Renal cortex interstitium (tissue), 11 donors: ENCODE data around the gene HSPA6. TPM values are rescaled to one million over a fixed set of nuclear protein-coding genes. Genes with fewer than 3 reads are reported as not detected.
"Not testable (repeated sequence)": the region's sequence is repeated elsewhere in the genome, so short reads cannot be mapped to it uniquely, and the experiment has no call there.

ENCODE experiments used
- DNase-seq, 11 donors: peaks; one replicate each; pipeline ENCODE4 v3.0.0-alpha.2; 2013; ENCODE audit warnings: low read depth in 9 of 11, low spot score in 4 of 11; ENCODE audit errors: extremely low read depth in 1 of 11
- polyA plus RNA-seq, 3 donors: library from polyadenylated mRNA; unstranded; fragments of 120-200 nt; gene quantifications; one replicate each; pipeline ENCODE4 v1.2.1, GENCODE V29; 2013; ENCODE audit not compliant: insufficient read length in 3 of 3

Gene HSPA6
- polyA plus RNA-seq, 3 donors = 0.20 to 1.3 (median 0.33) TPM

DNA sequence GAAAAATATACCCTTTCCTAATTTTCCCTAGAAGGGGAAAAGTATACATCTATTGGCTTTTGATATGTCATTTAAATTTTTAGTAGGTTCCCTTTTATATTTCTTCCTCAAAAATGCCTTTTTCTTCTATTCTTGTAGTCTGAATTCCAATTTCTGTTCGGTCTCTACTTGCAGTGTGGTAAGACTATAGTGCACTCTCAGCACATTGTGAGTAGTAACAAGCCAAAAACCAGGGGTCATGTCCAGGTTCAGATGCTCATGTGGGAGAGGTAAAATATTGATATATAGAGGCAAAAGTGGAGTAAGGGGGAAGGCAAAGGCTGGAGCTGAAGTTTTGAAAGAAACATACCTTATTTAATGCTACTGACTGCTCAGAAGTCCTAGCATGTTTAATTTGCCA is 23.1 kb upstream of the HSPA6 start:
- DNase-seq = no peak

DNA sequence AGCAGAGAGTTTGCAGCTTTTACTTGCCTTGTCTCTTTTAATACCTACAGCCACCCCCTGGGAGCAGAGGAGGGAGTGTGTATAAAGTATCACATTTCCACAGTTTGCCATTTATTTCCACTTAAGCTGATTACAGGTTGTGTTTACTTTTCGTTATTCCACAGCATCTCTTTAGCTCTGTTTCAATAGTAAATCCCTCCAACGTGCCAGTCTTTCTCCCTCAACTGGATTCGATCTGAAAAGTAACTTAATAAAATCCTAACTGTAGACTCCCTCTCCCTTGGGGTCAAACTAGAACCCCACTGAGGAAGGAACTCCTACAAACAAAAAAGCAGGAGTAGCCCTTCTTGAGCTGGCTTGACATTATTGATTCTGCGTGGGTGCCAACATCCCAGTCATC is 22.2 kb upstream of the HSPA6 start:
- no peak for DNase-seq

GRCh38 chr1:161502641-161503393 is 21.5 kb upstream of the HSPA6 start:
- DNase-seq = no peak

DNA sequence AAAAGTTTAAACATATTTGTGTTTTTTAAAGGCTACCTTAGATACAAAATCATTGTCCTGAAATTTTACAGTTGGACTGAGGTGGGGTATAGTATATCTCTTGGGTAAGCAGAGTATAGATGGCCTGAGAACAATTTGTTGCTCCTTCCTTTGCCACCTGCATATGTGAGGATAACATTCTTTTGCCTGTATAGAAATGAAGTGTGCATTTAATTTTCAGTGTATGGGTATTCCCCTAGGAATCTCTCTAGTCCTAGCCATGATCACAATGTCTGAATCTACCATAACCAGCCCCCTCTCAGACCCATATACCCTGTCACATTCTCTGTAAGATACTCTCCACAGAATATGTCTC is 21.0 kb upstream of the HSPA6 start:
- DNase-seq = no peak

- no peak for DNase-seq
Measured at GRCh38 chr1:161505686-161506085, 18.7 kb upstream of the HSPA6 start.

GRCh38 chr1:161506336-161507223 is 17.8 kb upstream of the HSPA6 start:
- DNase-seq = no peak

DNA sequence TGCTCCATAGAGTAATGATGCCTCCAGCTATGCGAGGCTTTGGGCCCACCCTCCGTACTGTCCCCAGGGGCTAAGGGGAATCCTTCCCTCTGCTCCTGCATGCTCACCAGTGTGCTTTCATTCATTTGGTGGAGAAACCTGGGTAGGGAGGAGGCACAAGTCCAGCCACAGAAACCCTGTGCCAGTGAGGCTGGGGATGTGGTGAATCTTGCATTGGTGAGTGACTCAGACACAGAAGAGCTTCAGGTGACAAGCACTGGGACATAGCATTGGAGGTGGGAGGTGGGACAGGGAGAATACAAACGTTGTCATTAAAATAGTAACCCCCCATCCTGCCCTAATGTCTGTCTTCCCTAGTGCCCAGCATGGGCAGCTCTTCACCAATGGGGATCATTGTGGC is 13.9 kb upstream of the HSPA6 start:
- no peak for DNase-seq

DNA sequence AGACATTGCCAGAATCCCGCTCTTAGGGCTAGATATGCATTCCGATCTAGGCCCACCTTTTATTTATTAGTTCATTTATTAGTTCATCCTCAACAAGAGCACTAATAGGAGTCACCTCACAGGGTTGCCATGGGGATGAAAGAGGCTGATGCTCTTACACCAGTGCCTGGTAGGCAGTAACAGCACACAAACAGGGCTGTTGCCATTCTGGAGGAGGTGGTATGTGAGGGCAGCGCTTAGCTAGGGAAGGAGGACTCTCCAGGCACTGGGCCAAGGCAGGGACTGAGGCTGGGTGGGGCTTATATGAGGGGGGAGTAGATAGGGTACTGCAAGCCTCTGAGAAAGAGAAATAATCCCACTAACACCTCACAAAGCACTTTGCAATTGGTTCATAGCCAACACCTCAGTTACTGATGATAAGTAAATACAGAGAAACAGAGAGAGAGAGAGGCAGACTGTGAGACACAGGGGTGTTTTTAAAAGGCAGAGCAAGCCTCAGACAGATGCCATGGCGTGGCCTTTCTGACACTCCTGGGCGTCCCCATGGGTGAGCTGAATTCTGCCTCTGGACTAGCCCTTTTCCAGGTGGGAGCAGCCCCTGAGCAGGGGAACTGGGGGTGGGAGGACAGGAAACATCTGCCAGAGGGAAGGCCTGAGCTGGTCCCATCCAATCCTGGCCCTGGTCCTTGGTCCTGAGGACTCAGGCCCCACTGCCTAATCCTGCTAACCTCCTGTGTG is 13.2 kb upstream of the HSPA6 start:
- no peak for DNase-seq

DNA sequence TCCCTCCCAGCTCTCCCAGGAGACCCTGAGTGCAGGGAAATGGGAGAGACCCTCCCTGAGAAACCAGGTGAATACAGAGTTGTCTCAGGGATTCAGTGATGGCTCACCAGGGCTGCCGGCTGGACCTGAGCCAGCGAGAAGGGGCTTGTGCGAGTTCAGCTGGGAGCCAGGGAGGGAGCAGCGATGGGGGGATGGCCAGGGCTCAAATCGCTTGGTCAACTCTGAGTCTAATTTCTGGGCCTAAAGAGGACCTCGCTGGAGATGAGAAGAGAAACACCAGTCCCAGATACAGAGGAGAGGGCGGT is 12.6 kb upstream of the HSPA6 start:
- no peak for DNase-seq

- DNase-seq = not testable (repeated sequence)
Measured at GRCh38 chr1:161512636-161513447, 11.5 kb upstream of the HSPA6 start.

DNA sequence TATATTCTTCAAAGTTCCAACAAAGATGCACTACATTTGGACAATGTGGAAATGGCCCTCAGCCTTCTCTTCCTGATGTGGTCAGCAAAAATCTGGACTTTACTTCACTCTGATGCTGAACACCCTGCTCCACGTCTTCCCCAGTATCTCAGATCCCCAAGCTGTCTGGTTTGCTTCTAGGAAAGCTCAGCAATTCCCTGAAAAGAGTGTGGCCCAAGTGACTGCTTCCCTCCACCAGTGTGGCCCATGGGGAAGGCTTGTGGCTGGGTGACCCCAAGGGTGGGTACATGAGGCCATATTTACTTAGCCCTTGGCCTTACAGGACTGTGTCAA is 10.9 kb upstream of the HSPA6 start:
- DNase-seq = not testable (repeated sequence)

DNA sequence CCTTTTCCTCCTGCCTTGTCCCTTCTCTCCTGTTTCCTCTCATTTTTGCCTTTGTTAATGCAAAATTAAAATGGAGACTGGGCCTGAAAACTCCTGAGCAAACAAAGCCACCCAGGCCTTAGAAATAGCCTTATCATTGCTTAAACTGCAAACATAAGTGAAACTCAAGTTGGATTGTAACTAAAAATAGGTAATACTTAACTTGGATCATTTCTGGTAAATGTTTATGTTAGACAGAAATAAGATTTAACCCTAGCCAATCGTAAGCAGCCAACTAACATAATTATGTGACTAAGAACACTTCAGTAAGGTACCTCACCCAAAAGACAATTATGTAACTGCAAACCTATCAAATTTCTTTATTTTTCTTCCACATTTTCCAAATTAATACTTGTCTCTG is 10.4 kb upstream of the HSPA6 start:
- DNase-seq = not testable (repeated sequence)

- not testable (repeated sequence) for DNase-seq
Measured at GRCh38 chr1:161523041-161523816, 1.1 kb upstream of the HSPA6 start.

DNA sequence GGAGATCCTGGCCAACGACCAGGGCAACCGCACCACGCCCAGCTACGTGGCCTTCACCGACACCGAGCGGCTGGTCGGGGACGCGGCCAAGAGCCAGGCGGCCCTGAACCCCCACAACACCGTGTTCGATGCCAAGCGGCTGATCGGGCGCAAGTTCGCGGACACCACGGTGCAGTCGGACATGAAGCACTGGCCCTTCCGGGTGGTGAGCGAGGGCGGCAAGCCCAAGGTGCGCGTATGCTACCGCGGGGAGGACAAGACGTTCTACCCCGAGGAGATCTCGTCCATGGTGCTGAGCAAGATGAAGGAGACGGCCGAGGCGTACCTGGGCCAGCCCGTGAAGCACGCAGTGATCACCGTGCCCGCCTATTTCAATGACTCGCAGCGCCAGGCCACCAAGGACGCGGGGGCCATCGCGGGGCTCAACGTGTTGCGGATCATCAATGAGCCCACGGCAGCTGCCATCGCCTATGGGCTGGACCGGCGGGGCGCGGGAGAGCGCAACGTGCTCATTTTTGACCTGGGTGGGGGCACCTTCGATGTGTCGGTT is 477 bp downstream of the HSPA6 start:
- DNase-seq = not testable (repeated sequence)

- not testable (repeated sequence) for DNase-seq
Measured at GRCh38 chr1:161525321-161525720, 981 bp downstream of the HSPA6 start.

DNA sequence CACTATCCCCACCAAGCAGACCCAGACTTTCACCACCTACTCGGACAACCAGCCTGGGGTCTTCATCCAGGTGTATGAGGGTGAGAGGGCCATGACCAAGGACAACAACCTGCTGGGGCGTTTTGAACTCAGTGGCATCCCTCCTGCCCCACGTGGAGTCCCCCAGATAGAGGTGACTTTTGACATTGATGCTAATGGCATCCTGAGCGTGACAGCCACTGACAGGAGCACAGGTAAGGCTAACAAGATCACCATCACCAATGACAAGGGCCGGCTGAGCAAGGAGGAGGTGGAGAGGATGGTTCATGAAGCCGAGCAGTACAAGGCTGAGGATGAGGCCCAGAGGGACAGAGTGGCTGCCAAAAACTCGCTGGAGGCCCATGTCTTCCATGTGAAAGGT is 1.6 kb downstream of the HSPA6 start:
- DNase-seq = not testable (repeated sequence)

DNA sequence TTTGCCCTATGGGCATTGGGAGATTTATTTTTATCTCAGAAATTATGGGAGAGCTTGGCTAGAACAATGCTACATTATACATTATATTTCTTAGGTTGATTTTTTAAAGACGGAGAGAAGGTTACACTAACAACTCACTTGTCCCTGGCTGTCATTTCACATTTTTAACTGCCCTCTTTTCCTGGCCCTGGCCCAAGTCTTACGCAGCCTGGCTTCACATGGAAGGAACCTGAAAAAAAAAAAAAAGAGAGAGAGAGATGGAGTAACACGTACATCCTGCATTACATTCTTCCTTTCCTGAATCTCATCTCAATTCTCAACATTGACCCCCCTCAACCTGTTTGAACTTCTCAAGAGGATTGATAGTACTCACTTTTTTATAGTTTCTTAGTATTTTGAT is 4.2 kb downstream of the HSPA6 start:
- not testable (repeated sequence) for DNase-seq

DNA sequence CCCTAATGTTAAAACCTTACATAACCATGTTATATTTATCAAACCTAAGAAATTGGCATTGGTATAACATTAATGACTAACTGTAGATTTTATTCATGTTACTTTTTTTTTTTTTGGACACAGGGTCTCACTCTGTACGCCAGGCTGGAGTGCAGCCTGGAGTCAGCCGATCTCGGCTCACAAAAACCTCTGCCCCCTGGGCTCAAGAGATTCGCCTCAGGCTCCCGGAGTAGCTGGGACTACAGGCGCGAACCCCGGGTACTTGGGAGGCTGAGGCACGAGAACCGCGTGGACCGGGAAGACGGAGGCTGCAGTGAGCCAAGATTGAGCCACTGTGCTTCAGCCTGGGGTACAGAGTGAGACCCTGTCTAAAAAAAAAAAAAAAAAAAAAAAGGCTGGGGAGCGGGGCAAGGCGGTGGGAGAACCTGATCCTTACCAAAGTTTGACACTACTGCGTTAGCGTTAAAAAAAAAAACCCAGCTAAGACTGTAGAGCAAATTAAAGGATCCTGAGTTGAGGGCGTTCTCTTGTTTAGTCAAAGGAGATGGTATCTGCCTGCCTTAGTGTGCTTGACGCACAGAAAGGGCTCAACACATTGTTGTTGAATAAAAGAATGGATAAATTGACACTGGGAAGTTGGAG is 5.2 kb downstream of the HSPA6 start:
- not testable (repeated sequence) for DNase-seq
